ENCODE data around the gene ARL15. TPM values are rescaled to one million over a fixed set of nuclear protein-coding genes. Genes with fewer than 3 reads are reported as not detected.
A peak's percentile ranks its signal among the peaks of the same experiment; 100 is the strongest.

The ARL15 gene
- total RNA-seq, 1 donor from 2014 or later, result 16.9 TPM

DNA sequence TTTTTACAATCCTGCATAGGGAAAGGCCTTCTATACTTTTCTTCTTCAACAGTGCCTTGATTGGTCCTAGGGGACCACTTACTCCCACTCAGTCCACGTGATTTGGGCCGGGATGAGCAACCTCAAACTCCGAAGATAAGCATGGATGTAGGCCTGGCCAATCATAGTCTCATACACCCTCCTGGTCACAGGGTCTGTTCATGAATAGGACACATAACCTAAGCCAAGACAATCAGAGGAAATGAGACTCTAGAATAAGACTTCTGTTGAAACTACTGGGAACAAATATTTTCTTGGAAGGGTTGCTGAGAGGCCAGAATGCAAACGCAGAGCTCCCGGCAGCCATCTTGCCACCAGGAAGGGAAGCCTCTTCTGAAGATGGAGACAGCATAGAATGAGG, 68.1 kb downstream of the ARL15 start:
- H3K36me3 Mint-ChIP-seq, result no peaks in the 10 kb centered on the region
- DNase-seq (ENCODE audit: extremely low spot score, unreplicated experiment), result no peak
- no peaks in the 10 kb centered on the region for H3K4me1 Mint-ChIP-seq (ENCODE audit: unreplicated experiment)
- H3K4me3 Mint-ChIP-seq, result no peak overlapping the region
- no peaks in the 10 kb centered on the region for H3K27me3 Mint-ChIP-seq
- no peak overlapping the region for H3K27ac Mint-ChIP-seq
- TF ChIP-seq, protein P1, sequence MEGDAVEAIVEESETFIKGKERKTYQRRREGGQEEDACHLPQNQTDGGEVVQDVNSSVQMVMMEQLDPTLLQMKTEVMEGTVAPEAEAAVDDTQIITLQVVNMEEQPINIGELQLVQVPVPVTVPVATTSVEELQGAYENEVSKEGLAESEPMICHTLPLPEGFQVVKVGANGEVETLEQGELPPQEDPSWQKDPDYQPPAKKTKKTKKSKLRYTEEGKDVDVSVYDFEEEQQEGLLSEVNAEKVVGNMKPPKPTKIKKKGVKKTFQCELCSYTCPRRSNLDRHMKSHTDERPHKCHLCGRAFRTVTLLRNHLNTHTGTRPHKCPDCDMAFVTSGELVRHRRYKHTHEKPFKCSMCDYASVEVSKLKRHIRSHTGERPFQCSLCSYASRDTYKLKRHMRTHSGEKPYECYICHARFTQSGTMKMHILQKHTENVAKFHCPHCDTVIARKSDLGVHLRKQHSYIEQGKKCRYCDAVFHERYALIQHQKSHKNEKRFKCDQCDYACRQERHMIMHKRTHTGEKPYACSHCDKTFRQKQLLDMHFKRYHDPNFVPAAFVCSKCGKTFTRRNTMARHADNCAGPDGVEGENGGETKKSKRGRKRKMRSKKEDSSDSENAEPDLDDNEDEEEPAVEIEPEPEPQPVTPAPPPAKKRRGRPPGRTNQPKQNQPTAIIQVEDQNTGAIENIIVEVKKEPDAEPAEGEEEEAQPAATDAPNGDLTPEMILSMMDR (conservative IDR thresholded peaks at IDR 0.05), result no peak
- no peaks in the 10 kb centered on the region for H3K9me3 Mint-ChIP-seq

GRCh38 chr5:54234304-54234933, 76.0 kb downstream of the ARL15 start:
- Mint-ChIP-seq H3K27me3 (no peaks in the 10 kb centered on the region), H3K4me1 (ENCODE audit: unreplicated experiment) (peaks cover 3% of the 10 kb centered on the region), H3K27ac (no peak overlapping the region), H3K36me3 (no peaks in the 10 kb centered on the region), H3K9me3 (no peaks in the 10 kb centered on the region), H3K4me3 (no peak overlapping the region)
- TF ChIP-seq, protein P1 (conservative IDR thresholded peaks at IDR 0.05), result peak; percentile 76
- DNase-seq (ENCODE audit: extremely low spot score, unreplicated experiment), result no peak

DNA sequence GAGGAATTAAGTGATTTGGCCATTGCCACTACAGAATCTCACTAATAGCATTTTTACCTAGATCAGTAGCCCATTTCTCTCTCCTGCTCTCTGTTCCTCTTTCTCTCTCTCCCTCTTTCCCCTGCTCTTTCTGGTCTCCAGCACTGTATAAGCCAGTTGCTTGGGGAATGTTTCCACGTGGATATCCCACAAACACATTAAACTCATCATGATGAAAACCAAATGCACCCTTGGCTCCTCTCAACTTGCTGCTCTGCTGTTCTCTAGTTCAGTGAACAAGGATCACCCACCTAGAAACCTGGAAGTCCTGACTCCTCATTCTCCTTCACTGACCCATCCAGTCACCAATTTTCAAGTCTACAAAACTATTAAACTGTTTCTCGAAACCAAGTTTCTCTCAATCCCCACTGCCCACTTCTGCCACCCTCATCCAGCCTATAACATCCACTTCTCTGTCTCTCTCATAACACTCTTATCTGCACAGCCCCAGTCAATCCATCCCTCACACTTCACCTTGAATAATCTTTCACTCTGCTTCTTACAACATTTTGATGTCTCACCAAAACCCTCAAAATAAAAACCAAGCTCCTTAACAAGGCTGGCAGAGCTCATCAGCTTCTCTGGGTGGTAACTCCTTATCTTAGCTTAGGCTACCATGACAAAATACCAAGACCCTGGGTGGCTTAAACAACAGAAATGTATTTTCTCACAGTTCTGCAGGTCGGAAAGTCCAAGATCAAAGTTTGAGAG, 79.3 kb downstream of the ARL15 start:
- TF ChIP-seq, protein P1 (conservative IDR thresholded peaks at IDR 0.05), result no peak
- Mint-ChIP-seq H3K9me3 (no peaks in the 10 kb centered on the region), H3K36me3 (no peaks in the 10 kb centered on the region), H3K27me3 (peaks cover 4% of the 10 kb centered on the region), H3K4me3 (no peak overlapping the region), H3K27ac (no peak overlapping the region), H3K4me1 (ENCODE audit: unreplicated experiment) (peaks cover 3% of the 10 kb centered on the region)
- no peak for DNase-seq (ENCODE audit: extremely low spot score, unreplicated experiment)

- Mint-ChIP-seq H3K4me1 (ENCODE audit: unreplicated experiment) (no peaks in the 10 kb centered on the region), H3K9me3 (peaks cover 1% of the 10 kb centered on the region), H3K36me3 (no peaks in the 10 kb centered on the region), H3K27ac (no peak overlapping the region), H3K27me3 (peaks cover 4% of the 10 kb centered on the region), H3K4me3 (no peak overlapping the region)
- TF ChIP-seq, protein P1 (conservative IDR thresholded peaks at IDR 0.05), result peak; percentile 94
- no peak for DNase-seq (ENCODE audit: extremely low spot score, unreplicated experiment)
Observed at GRCh38 chr5:54229041-54229780, 81.2 kb downstream of the ARL15 start.

- Mint-ChIP-seq H3K36me3 (peaks cover 5% of the 10 kb centered on the region), H3K27me3 (peaks cover 4% of the 10 kb centered on the region), H3K4me3 (no peak overlapping the region), H3K9me3 (peaks cover 10% of the 10 kb centered on the region), H3K4me1 (ENCODE audit: unreplicated experiment) (no peaks in the 10 kb centered on the region), H3K27ac (no peak overlapping the region)
- TF ChIP-seq, protein P1 (conservative IDR thresholded peaks at IDR 0.05), result no peak
- DNase-seq (ENCODE audit: extremely low spot score, unreplicated experiment), result no peak
Observed at GRCh38 chr5:54227759-54228158, 82.6 kb downstream of the ARL15 start.
